OCI-LY1 (cell line): ENCODE measurements around the gene ZNF608.

ENCODE experiments used
- EZH2 ChIP-seq: fragments of 200-600 bp; sonication (generic), shearing (Covaris generic); IDR thresholded peaks from 2 replicates; pipeline ENCODE4 v1.8.0; 2017; ENCODE audit warnings: borderline replicate concordance, mixed run types, mild to moderate bottlenecking, antibody characterized with exemption, low read length, moderate library complexity, mixed read lengths
- TF ChIP-seq, protein P1 (sequence below): fragments of 200-600 bp; sonication (generic), shearing (Covaris generic); IDR thresholded peaks from 2 replicates; pipeline ENCODE4 v1.5.1; 2017; ENCODE audit warnings: mild to moderate bottlenecking, antibody characterized with exemption, low read length, moderate library complexity, mixed read lengths

GRCh38 chr5:124742983-124743601 lies 3.3 kb downstream of the ZNF608 start:
- no peak for TF ChIP-seq EZH2
- TF ChIP-seq, protein P1, sequence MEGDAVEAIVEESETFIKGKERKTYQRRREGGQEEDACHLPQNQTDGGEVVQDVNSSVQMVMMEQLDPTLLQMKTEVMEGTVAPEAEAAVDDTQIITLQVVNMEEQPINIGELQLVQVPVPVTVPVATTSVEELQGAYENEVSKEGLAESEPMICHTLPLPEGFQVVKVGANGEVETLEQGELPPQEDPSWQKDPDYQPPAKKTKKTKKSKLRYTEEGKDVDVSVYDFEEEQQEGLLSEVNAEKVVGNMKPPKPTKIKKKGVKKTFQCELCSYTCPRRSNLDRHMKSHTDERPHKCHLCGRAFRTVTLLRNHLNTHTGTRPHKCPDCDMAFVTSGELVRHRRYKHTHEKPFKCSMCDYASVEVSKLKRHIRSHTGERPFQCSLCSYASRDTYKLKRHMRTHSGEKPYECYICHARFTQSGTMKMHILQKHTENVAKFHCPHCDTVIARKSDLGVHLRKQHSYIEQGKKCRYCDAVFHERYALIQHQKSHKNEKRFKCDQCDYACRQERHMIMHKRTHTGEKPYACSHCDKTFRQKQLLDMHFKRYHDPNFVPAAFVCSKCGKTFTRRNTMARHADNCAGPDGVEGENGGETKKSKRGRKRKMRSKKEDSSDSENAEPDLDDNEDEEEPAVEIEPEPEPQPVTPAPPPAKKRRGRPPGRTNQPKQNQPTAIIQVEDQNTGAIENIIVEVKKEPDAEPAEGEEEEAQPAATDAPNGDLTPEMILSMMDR = no peak
